Measurements from ENCODE around the gene AFAP1L2.

Gene AFAP1L2

DNA sequence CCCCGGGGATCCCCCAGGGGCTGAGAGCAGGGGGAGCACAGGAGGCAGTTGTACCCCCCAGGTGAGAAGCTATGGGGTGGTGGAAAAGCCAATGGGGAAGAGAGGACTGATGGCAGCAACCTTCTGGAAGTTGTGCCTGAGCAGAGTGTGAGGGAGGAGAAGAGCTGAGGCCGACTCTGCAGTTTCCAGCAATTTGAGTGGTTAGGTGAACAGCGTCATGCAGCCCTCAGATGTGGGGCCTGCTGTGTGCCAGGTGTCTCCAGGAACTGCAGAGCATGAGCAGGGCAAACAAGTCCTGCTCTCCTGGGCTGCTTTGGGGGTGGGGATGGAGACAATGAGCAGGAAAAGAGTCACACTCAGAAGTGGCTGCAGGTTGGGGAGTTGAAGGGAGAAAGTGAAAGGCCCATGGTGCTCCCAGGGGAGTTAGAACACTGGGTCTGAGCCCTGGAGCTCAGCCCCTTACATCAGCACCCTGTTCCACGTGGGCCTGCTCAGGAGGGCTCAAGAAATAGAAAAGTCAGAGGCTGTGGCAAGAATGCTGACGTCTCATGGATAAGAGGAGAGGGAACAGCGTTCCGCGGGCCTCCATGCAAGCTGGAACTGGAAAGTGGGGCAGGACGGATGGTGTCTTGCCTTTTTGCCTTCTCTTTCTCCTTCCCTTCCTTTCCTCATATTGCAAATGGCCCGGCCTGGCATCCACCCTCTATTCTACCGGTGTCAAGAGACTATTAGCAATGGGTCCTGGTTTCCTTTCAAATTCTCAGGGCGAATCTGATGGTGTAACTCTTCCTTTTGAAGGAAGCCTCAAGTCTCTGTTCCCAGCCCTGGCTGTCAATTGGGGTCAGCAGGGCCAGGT, 4.0 kb upstream of the AFAP1L2 start:
- H3K36me3 ChIP-seq (ENCODE audit: control insufficient read depth, insufficient read depth, low read length, severe bottlenecking): no peaks in the 10 kb centered on the region
- H3K9ac ChIP-seq (ENCODE audit: low read length): no peak overlapping the region
- no peak overlapping the region for H3K4me3 ChIP-seq (ENCODE audit: low read length)
- DNase-seq (ENCODE audit: low read depth): no peak
- H3K9me3 ChIP-seq (ENCODE audit: control insufficient read depth, low read length): peaks cover 3% of the 10 kb centered on the region
- peaks cover 16% of the 10 kb centered on the region for H3K27me3 ChIP-seq (replicated peaks; ENCODE audit: control insufficient read depth, insufficient read depth, low read length)
- peaks cover 13% of the 10 kb centered on the region for H3K4me1 ChIP-seq (ENCODE audit: control insufficient read depth, insufficient read depth, low read length)

DNA sequence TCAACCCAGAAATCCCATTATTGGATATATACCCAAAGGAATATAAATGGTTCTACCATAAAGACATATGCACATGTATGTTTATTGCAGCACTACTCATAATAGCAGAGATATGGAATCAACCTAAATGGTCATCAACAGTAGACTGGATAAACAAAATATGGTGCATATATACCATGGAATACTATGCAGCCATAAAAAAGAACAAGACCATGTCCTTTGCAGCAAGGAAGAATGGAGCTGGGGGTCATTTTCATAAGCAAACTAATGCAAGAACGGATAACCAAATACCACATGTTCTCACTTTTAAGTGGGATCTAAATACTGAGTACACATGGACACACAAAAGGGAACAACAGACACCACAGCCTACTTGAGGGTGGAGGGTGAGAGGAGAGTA, 2.2 kb upstream of the AFAP1L2 start:
- Histone ChIP-seq H3K9ac (ENCODE audit: low read length) (no peak overlapping the region), H3K4me1 (ENCODE audit: control insufficient read depth, insufficient read depth, low read length) (peaks cover 10% of the 10 kb centered on the region), H3K9me3 (ENCODE audit: control insufficient read depth, low read length) (peaks cover 3% of the 10 kb centered on the region), H3K4me3 (ENCODE audit: low read length) (no peak overlapping the region), H3K27me3 (replicated peaks; ENCODE audit: control insufficient read depth, insufficient read depth, low read length) (peaks cover 29% of the 10 kb centered on the region), H3K36me3 (ENCODE audit: control insufficient read depth, insufficient read depth, low read length, severe bottlenecking) (no peaks in the 10 kb centered on the region)
- no peak for DNase-seq (ENCODE audit: low read depth)

DNA sequence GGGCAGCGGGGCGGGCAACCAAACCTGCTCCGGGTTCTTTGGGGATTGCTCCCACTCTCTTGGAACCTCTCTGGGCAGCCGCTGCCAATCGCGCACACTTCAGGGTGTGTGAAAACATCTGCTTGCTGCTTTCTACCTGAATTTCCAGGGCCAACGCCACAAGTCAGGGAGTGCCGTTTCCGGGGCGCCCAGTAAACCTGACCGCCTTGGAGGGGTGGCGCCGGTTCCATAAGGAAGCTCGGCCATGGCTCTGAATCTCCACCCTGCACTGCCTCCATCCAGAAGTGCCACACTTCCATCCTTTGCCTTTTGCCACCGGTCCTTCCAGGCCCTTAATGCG, 679 bp upstream of the AFAP1L2 start:
- Histone ChIP-seq H3K4me3 (ENCODE audit: low read length) (no peak overlapping the region), H3K27me3 (replicated peaks; ENCODE audit: control insufficient read depth, insufficient read depth, low read length) (peaks cover 27% of the 10 kb centered on the region), H3K36me3 (ENCODE audit: control insufficient read depth, insufficient read depth, low read length, severe bottlenecking) (no peaks in the 10 kb centered on the region), H3K4me1 (ENCODE audit: control insufficient read depth, insufficient read depth, low read length) (peaks cover 24% of the 10 kb centered on the region), H3K9me3 (ENCODE audit: control insufficient read depth, low read length) (peaks cover 3% of the 10 kb centered on the region), H3K9ac (ENCODE audit: low read length) (no peak overlapping the region)
- no peak for DNase-seq (ENCODE audit: low read depth)

DNA sequence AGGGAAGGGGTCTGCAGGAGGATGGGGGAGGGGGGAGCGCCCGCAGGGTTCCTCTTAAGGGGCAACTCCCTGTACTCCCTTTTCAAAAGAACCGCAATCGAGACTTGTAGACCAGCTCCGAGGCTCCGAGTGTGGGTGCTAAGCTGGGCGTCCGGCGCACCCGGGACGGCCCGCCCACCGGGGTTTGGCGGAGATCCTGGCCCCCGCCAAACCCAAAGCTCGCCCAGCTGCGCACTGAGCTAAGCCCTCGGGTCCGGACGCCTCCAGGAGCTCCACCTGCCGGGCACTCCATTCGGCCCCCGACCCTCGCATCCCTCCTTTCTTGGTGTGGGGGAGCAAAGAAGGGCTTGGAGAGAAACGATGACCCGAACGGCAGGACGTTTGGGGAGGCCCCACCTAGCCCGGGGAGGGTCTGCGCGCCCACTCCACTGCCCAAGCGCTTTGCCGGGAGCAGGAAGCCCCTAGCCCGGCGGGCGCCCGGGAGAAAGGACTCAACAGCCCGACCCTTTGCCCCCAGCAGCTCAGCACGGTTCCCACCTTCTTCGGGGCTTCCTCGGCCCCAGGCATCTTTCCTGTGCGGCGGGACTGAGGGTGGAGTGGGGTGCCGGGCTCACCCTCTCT, 651 bp downstream of the AFAP1L2 start:
- H3K4me1 ChIP-seq (ENCODE audit: control insufficient read depth, insufficient read depth, low read length): peaks cover 29% of the 10 kb centered on the region
- no peak for DNase-seq (ENCODE audit: low read depth)
- H3K9ac ChIP-seq (ENCODE audit: low read length): no peak overlapping the region
- no peaks in the 10 kb centered on the region for H3K36me3 ChIP-seq (ENCODE audit: control insufficient read depth, insufficient read depth, low read length, severe bottlenecking)
- peak overlapping the region; percentile 26 for H3K4me3 ChIP-seq (ENCODE audit: low read length)
- H3K9me3 ChIP-seq (ENCODE audit: control insufficient read depth, low read length): peaks cover 3% of the 10 kb centered on the region
- peaks cover 34% of the 10 kb centered on the region for H3K27me3 ChIP-seq (replicated peaks; ENCODE audit: control insufficient read depth, insufficient read depth, low read length)

DNA sequence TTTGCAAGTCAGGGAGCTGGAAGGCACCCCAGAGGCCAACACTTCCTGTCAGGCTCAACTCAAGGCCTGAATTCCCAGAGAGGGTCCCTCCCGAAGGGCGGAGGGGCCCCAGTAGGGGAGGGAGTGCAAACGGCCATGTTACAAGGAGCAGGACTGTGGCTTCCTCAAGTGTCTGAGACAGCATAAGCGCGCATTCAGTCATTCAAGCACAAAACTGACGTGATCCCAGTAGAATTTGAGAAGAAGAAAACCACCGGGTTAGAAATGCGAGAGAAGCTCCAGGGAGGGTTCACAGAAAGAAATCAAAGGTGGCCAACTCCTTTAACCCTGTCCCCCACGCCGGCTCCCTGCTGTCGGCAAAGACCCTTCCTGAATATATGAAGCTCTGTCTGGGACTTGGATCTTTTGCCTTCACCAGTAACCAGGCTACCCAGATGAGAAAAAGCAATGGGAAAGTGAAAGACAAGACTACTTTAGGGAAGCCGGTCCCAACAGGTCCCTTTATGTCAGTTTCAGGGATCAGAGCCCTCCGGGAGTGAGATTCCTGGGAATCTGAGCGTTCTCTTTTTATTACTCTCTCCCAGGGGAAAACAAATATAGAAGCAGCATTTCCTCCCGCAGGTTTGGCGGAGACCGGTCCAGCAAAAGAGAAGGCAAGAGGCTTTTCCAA, 1.3 kb downstream of the AFAP1L2 start:
- H3K4me1 ChIP-seq (ENCODE audit: control insufficient read depth, insufficient read depth, low read length): peaks cover 29% of the 10 kb centered on the region
- peak overlapping the region; percentile 26 for H3K4me3 ChIP-seq (ENCODE audit: low read length)
- peaks cover 3% of the 10 kb centered on the region for H3K9me3 ChIP-seq (ENCODE audit: control insufficient read depth, low read length)
- DNase-seq (ENCODE audit: low read depth): no peak
- no peak overlapping the region for H3K9ac ChIP-seq (ENCODE audit: low read length)
- peaks cover 36% of the 10 kb centered on the region for H3K27me3 ChIP-seq (replicated peaks; ENCODE audit: control insufficient read depth, insufficient read depth, low read length)
- no peaks in the 10 kb centered on the region for H3K36me3 ChIP-seq (ENCODE audit: control insufficient read depth, insufficient read depth, low read length, severe bottlenecking)

DNA sequence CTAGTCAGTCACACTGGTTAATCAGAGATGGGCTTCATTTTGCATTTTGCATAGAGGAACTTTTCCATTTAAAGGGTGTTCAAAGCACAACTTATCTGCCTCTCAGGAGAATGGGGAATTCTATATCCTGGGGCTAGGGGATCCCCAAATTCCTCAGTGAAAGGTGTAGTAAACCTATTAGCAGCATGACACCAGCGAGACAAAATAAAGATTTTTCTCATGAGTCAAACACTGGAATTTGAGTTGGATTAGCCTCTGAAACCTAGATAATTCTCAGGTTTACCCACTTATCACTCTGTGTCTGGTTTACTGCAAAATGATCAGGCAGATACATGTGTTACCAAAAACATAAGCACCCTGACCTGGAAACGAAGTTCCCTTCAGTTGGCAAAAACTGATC, 2.1 kb downstream of the AFAP1L2 start:
- peaks cover 3% of the 10 kb centered on the region for H3K9me3 ChIP-seq (ENCODE audit: control insufficient read depth, low read length)
- no peak overlapping the region for H3K4me3 ChIP-seq (ENCODE audit: low read length)
- H3K36me3 ChIP-seq (ENCODE audit: control insufficient read depth, insufficient read depth, low read length, severe bottlenecking): no peaks in the 10 kb centered on the region
- no peak overlapping the region for H3K9ac ChIP-seq (ENCODE audit: low read length)
- H3K4me1 ChIP-seq (ENCODE audit: control insufficient read depth, insufficient read depth, low read length): peaks cover 29% of the 10 kb centered on the region
- DNase-seq (ENCODE audit: low read depth): no peak
- H3K27me3 ChIP-seq (replicated peaks; ENCODE audit: control insufficient read depth, insufficient read depth, low read length): peaks cover 36% of the 10 kb centered on the region

DNA sequence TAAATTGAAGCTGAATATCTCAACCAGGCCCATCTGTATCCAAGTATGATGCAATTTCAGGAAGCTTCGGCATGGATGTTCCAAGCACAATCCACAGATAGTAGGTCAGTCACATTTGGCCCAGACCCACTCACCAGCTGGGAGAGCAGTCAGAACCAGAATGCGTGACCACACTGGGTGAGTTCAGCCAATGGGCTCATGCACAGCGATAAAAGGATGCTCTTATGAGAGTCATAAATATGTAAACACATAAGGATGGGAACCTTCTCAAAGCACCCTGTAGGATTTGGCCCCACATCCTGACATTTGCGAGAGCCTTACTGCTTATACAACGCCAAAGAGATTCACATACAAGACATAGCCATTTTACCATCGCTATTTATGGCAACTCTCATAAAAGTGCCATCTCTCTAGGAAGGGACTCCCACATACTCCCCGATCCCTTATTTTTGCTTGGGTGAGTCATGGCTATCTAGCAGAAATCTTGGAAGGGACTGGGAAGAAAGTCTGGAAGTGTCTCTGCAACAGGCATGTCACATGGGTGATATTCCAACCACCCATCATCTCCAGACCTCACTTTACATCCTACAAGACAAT, 3.0 kb downstream of the AFAP1L2 start:
- Histone ChIP-seq H3K4me3 (ENCODE audit: low read length) (no peak overlapping the region), H3K9me3 (ENCODE audit: control insufficient read depth, low read length) (peaks cover under 1% of the 10 kb centered on the region), H3K9ac (ENCODE audit: low read length) (no peak overlapping the region), H3K27me3 (replicated peaks; ENCODE audit: control insufficient read depth, insufficient read depth, low read length) (peaks cover 36% of the 10 kb centered on the region), H3K36me3 (ENCODE audit: control insufficient read depth, insufficient read depth, low read length, severe bottlenecking) (no peaks in the 10 kb centered on the region), H3K4me1 (ENCODE audit: control insufficient read depth, insufficient read depth, low read length) (peaks cover 35% of the 10 kb centered on the region)
- DNase-seq (ENCODE audit: low read depth): peak; percentile 24

DNA sequence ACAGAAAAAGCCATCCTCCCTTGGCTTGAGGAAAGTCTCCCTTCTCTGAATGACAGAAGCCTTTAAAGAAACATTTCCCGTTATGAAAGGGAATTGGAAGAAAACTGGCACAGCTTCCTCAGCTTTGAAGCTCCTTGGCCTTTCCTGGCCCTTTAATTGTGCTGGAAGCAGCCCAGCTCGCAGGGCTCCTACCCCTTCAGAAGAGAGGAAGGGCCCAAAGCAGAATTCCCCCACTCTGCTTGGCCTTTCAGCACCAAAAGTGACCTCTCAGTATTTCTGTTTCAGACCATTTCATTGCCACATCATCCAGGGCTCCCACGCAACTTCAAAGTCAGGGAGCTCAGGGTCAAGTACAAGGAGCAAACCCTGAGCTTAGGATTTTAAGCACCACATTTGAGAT, 4.2 kb downstream of the AFAP1L2 start:
- Histone ChIP-seq H3K36me3 (ENCODE audit: control insufficient read depth, insufficient read depth, low read length, severe bottlenecking) (no peaks in the 10 kb centered on the region), H3K4me1 (ENCODE audit: control insufficient read depth, insufficient read depth, low read length) (peaks cover 35% of the 10 kb centered on the region), H3K27me3 (replicated peaks; ENCODE audit: control insufficient read depth, insufficient read depth, low read length) (peaks cover 36% of the 10 kb centered on the region), H3K4me3 (ENCODE audit: low read length) (no peak overlapping the region), H3K9me3 (ENCODE audit: control insufficient read depth, low read length) (no peaks in the 10 kb centered on the region), H3K9ac (ENCODE audit: low read length) (no peak overlapping the region)
- DNase-seq (ENCODE audit: low read depth): no peak

DNA sequence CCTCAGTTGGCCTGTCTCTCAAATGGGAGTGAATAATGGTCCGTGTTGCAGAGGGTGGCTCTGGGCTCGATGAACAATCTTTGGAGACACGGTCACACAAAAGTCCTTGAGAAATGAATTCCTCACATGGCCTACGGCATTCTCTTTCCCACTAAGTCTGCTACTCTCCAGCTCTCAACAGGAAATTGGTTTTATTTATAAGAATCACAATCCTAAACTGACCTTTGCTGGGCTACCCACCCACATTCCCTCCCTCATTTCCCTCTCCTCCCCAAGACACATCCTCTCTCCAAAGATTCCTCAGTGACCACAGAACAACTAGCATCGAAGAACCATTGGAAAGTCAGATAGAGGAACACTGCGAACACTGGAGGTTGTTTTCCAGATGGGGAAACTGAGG, 4.7 kb downstream of the AFAP1L2 start:
- Histone ChIP-seq H3K9me3 (ENCODE audit: control insufficient read depth, low read length) (no peaks in the 10 kb centered on the region), H3K4me1 (ENCODE audit: control insufficient read depth, insufficient read depth, low read length) (peaks cover 35% of the 10 kb centered on the region), H3K27me3 (replicated peaks; ENCODE audit: control insufficient read depth, insufficient read depth, low read length) (peaks cover 30% of the 10 kb centered on the region), H3K36me3 (ENCODE audit: control insufficient read depth, insufficient read depth, low read length, severe bottlenecking) (no peaks in the 10 kb centered on the region), H3K4me3 (ENCODE audit: low read length) (no peak overlapping the region), H3K9ac (ENCODE audit: low read length) (no peak overlapping the region)
- no peak for DNase-seq (ENCODE audit: low read depth)

DNA sequence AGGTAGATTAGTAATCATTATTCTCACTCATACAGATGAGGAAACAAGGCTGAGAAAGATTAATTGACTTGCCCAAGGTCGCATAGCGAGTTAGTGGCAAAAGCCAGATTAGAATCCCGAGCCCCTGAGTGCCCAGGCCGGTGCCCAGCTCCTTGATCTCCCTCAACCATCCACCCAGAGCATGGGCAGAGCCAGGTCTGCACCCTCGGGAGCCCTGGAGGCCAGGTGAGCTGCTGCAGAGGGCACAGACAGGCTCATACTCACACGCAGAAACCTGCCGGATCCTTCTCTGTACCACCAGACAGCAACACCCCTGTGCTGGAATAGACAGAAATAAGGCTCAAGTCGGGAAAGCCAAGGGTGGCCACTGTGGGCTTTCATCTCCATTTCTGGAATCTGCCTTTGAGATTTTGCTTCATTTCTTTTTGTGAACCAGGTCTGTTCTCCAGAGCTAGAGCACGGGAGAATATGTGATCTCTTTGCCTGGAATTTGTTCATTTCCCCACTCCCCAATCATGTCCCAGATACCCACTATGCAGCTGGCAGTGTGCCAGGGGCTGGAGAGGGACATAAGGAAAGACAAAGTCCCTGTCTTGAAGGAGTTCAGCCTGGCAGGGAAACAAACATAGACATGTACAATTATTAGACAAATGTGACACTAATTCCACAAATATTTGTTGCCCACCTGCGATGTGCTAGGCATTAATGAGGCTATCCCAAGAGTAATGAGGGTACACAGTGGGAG, 5.5 kb downstream of the AFAP1L2 start:
- peaks cover 37% of the 10 kb centered on the region for H3K27me3 ChIP-seq (replicated peaks; ENCODE audit: control insufficient read depth, insufficient read depth, low read length)
- no peak overlapping the region for H3K4me3 ChIP-seq (ENCODE audit: low read length)
- no peak for DNase-seq (ENCODE audit: low read depth)
- H3K4me1 ChIP-seq (ENCODE audit: control insufficient read depth, insufficient read depth, low read length): peaks cover 34% of the 10 kb centered on the region
- H3K9me3 ChIP-seq (ENCODE audit: control insufficient read depth, low read length): no peaks in the 10 kb centered on the region
- no peak overlapping the region for H3K9ac ChIP-seq (ENCODE audit: low read length)
- H3K36me3 ChIP-seq (ENCODE audit: control insufficient read depth, insufficient read depth, low read length, severe bottlenecking): no peaks in the 10 kb centered on the region
